ENCODE measurements around the gene TNFAIP1. TPM values are rescaled to one million over a fixed set of nuclear protein-coding genes. Genes with fewer than 3 reads are reported as not detected.

Gene TNFAIP1
- total and polyA plus RNA-seq, 8 donors = 1.7 to 50.4 (median 20.3) TPM

GRCh38 chr17:28390563-28390962 is 55.0 kb downstream of the TNFAIP1 start:
- intact Hi-C loops (cut with DNase I; ENCODE audit: low total_unique reads) = no loop called here
- whole genome bisulfite sequencing, 5 donors = 83 to 98% (median 96%) methylated on average over 2 of the region's 2 CpGs
- Histone ChIP-seq H3K27me3 (no peaks in the 10 kb centered on the region), H3K4me1 (peaks cover 0 to 3% (median 2%) of the 10 kb centered on the region in 4 donors), H3K9me3 (no peaks in the 10 kb centered on the region), H3K4me3 (no peak overlapping the region), H3K27ac (no peak overlapping the region), H3K36me3 (peaks cover 31 to 90% (median 84%) of the 10 kb centered on the region in 4 donors)
- DNase-seq = no peak
- no peak for TF ChIP-seq POLR2A (IDR thresholded peaks at IDR 0.05)
- TF ChIP-seq CTCF (IDR thresholded peaks at IDR 0.05) = no peak
- TF ChIP-seq EP300 (IDR thresholded peaks at IDR 0.05) = no peak
- no peak for TF ChIP-seq POLR2AphosphoS5 (IDR thresholded peaks at IDR 0.05)

GRCh38 chr17:28390984-28391383 is 55.4 kb downstream of the TNFAIP1 start:
- intact Hi-C loops (cut with DNase I; ENCODE audit: low total_unique reads) = no loop called here
- H3K4me3 ChIP-seq = no peak overlapping the region
- no peak overlapping the region for H3K27ac ChIP-seq
- no peaks in the 10 kb centered on the region for H3K27me3 ChIP-seq
- TF ChIP-seq POLR2A (IDR thresholded peaks at IDR 0.05) = no peak
- TF ChIP-seq POLR2AphosphoS5 (IDR thresholded peaks at IDR 0.05) = no peak
- H3K36me3 ChIP-seq = peaks cover 35 to 94% (median 89%) of the 10 kb centered on the region in 4 donors
- DNase-seq = no peak
- WGBS, 5 donors = 83 to 100% (median 96%) methylated on average over 1 of the region's 1 CpG
- H3K9me3 ChIP-seq = no peaks in the 10 kb centered on the region
- no peaks in the 10 kb centered on the region for H3K4me1 ChIP-seq

- TF ChIP-seq POLR2AphosphoS5 (IDR thresholded peaks at IDR 0.05) (no peak), POLR2A (IDR thresholded peaks at IDR 0.05) (no peak)
- H3K36me3 ChIP-seq = peaks cover 36 to 96% (median 92%) of the 10 kb centered on the region in 4 donors
Measured at GRCh38 chr17:28391401-28391800, 55.8 kb downstream of the TNFAIP1 start.

GRCh38 chr17:28392491-28392890 is 56.9 kb downstream of the TNFAIP1 start:
- TF ChIP-seq EP300 (IDR thresholded peaks at IDR 0.05) (no peak), POLR2A (IDR thresholded peaks at IDR 0.05) (no peak), CTCF (IDR thresholded peaks at IDR 0.05) (no peak), POLR2AphosphoS5 (IDR thresholded peaks at IDR 0.05) (no peak)
- no peaks in the 10 kb centered on the region for H3K4me1 ChIP-seq
- WGBS, 5 donors = 69 to 84% (median 79%) methylated on average over 10 of the region's 10 CpGs
- H3K27ac ChIP-seq = no peak overlapping the region
- intact Hi-C loops (cut with DNase I; ENCODE audit: low total_unique reads) = no loop called here
- H3K4me3 ChIP-seq = no peak overlapping the region
- H3K27me3 ChIP-seq = no peaks in the 10 kb centered on the region
- H3K36me3 ChIP-seq = peaks cover 36 to 100% (median 98%) of the 10 kb centered on the region in 4 donors
- DNase-seq = no peak
- no peaks in the 10 kb centered on the region for H3K9me3 ChIP-seq

More at GRCh38 chr17:28391401-28391800, 55.8 kb downstream of the TNFAIP1 start:
- no peak overlapping the region for H3K4me3 ChIP-seq
- intact Hi-C loops (cut with DNase I; ENCODE audit: low total_unique reads) = no loop called here
- H3K27me3 ChIP-seq = no peaks in the 10 kb centered on the region
- DNase-seq = no peak
- H3K27ac ChIP-seq = no peak overlapping the region
- H3K4me1 ChIP-seq = no peaks in the 10 kb centered on the region
- H3K9me3 ChIP-seq = no peaks in the 10 kb centered on the region
- 42 to 69% (median 67%) methylated on average over 2 of the region's 2 CpGs for WGBS, 5 donors

- no peak overlapping the region for H3K27ac ChIP-seq
- no peak for DNase-seq
- H3K36me3 ChIP-seq = peaks cover 25 to 100% (median 98%) of the 10 kb centered on the region in 4 donors
- H3K27me3 ChIP-seq = no peaks in the 10 kb centered on the region
- peaks cover 0 to 8% (median 0%) of the 10 kb centered on the region in 4 donors for H3K4me1 ChIP-seq
- 65 to 85% (median 80%) methylated on average over 7 of the region's 7 CpGs for WGBS, 5 donors
- no peak for TF ChIP-seq POLR2A (IDR thresholded peaks at IDR 0.05)
- TF ChIP-seq POLR2AphosphoS5 (IDR thresholded peaks at IDR 0.05) = no peak
- TF ChIP-seq EP300 (IDR thresholded peaks at IDR 0.05) = no peak
- TF ChIP-seq CTCF (IDR thresholded peaks at IDR 0.05) = no peak
- H3K9me3 ChIP-seq = no peaks in the 10 kb centered on the region
- intact Hi-C loops (cut with DNase I; ENCODE audit: low total_unique reads) = no loop called here
- no peak overlapping the region for H3K4me3 ChIP-seq
Measured at GRCh38 chr17:28394337-28395116, 59.0 kb downstream of the TNFAIP1 start.
